Stimulated activated CD4-positive, alpha-beta T cell treated with anti-CD3 and anti-CD28 coated beads, Interleukin-12 subunit alpha, Interleukin-12 subunit beta, amount 100 ng/mL, for 4 hours (primary cell): Measurements from ENCODE around the gene CTBP1.

ENCODE experiments used
- DNase-seq: peaks from one replicate; pipeline ENCODE4 v3.0.0-alpha.2; 2020

Gene CTBP1

GRCh38 chr4:1279253-1279652 lies 30.3 kb upstream of the CTBP1 start:
- no peak for DNase-seq

GRCh38 chr4:1277667-1278665 lies 29.0 kb upstream of the CTBP1 start:
- DNase-seq, result no peak

- DNase-seq, result no peak
Observed at GRCh38 chr4:1276984-1277383, 28.1 kb upstream of the CTBP1 start.

GRCh38 chr4:1274871-1275270 lies 25.9 kb upstream of the CTBP1 start:
- DNase-seq, result no peak

GRCh38 chr4:1271686-1272085 lies 22.8 kb upstream of the CTBP1 start:
- DNase-seq, result no peak

- no peak for DNase-seq
Observed at GRCh38 chr4:1269209-1269608, 20.3 kb upstream of the CTBP1 start.

GRCh38 chr4:1266881-1267763 lies 18.2 kb upstream of the CTBP1 start:
- no peak for DNase-seq

- no peak for DNase-seq
Observed at GRCh38 chr4:1265351-1265750, 16.4 kb upstream of the CTBP1 start.

GRCh38 chr4:1264942-1265341 lies 16.0 kb upstream of the CTBP1 start:
- DNase-seq, result no peak

GRCh38 chr4:1261107-1261928 lies 12.4 kb upstream of the CTBP1 start:
- no peak for DNase-seq

- DNase-seq, result no peak
Observed at GRCh38 chr4:1260418-1261106, 11.6 kb upstream of the CTBP1 start.

- no peak for DNase-seq
Observed at GRCh38 chr4:1259966-1260365, 11.0 kb upstream of the CTBP1 start.

GRCh38 chr4:1258457-1258856 lies 9.5 kb upstream of the CTBP1 start:
- no peak for DNase-seq

GRCh38 chr4:1255699-1256098 lies 6.8 kb upstream of the CTBP1 start:
- no peak for DNase-seq

- DNase-seq, result no peak
Observed at GRCh38 chr4:1255151-1255550, 6.2 kb upstream of the CTBP1 start.

GRCh38 chr4:1253831-1254230 lies 4.9 kb upstream of the CTBP1 start:
- no peak for DNase-seq

- DNase-seq, result no peak
Observed at GRCh38 chr4:1252928-1253492, 4.1 kb upstream of the CTBP1 start.

GRCh38 chr4:1251773-1252066 lies 2.8 kb upstream of the CTBP1 start:
- no peak for DNase-seq

- DNase-seq, result no peak
Observed at GRCh38 chr4:1250921-1251772, 2.2 kb upstream of the CTBP1 start.

GRCh38 chr4:1250527-1250812 lies 1.5 kb upstream of the CTBP1 start:
- DNase-seq, result no peak
